Activated naive CD8-positive, alpha-beta T cell treated with anti-CD3 and anti-CD28 coated beads, Interleukin-2, amount 10 ng/mL, durations not matched to agents 7 days and 5 days (primary cell): ENCODE data around the gene EPHB2. TPM values are rescaled to one million over a fixed set of nuclear protein-coding genes. Genes with fewer than 3 reads are reported as not detected.

ENCODE experiments used
- ATAC-seq: fragments of 150-1000 bp; cut with Tn5 transposase; one replicate; pipeline ENCODE4 v1.10.0; 2021; ENCODE audit warnings: low read depth, moderate library complexity
- POLR2A ChIA-PET: fragments of 350-600 bp; sonication (Branson Sonifier 250); formaldehyde crosslinking; loops from one replicate; lab custom pipeline; 2021; ENCODE audit warnings: antibody characterized with exemption; lab: Charles Lee
- DNase-seq: peaks from one replicate; pipeline ENCODE4 v3.0.0; 2021
- H3K27ac Mint-ChIP-seq: one replicate; pipeline ENCODE4 v1.8.0; 2022; ENCODE audit warnings: mild to moderate bottlenecking, mixed read lengths
- H3K27me3 Mint-ChIP-seq: one replicate; pipeline ENCODE4 v1.8.0; 2022; ENCODE audit warnings: mild to moderate bottlenecking, moderate library complexity, mixed read lengths
- H3K36me3 Mint-ChIP-seq: one replicate; pipeline ENCODE4 v1.8.0; 2021; ENCODE audit warnings: mild to moderate bottlenecking, mixed read lengths
- H3K4me1 Mint-ChIP-seq: one replicate; pipeline ENCODE4 v1.8.0; 2021; ENCODE audit warnings: mixed read lengths
- H3K4me3 Mint-ChIP-seq: one replicate; pipeline ENCODE4 v1.8.0; 2022; ENCODE audit warnings: mild to moderate bottlenecking, moderate library complexity, mixed read lengths
- H3K9me3 Mint-ChIP-seq: one replicate; pipeline ENCODE4 v1.8.0; 2021; ENCODE audit warnings: mixed read lengths
- total RNA-seq, 2 experiments: library from RNA; stranded (reverse); gene quantifications; one replicate each; pipeline ENCODE4 v1.2.3, GENCODE V29; 2021

EPHB2 gene
- total RNA-seq, 2 experiments from 2014 or later, result 0.25 to 0.26 TPM

- Mint-ChIP-seq H3K4me3 (no peak overlapping the region), H3K36me3 (no peaks in the 10 kb centered on the region)
Measured at GRCh38 chr1:22775478-22775877, 64.8 kb downstream of the EPHB2 start.

DNA sequence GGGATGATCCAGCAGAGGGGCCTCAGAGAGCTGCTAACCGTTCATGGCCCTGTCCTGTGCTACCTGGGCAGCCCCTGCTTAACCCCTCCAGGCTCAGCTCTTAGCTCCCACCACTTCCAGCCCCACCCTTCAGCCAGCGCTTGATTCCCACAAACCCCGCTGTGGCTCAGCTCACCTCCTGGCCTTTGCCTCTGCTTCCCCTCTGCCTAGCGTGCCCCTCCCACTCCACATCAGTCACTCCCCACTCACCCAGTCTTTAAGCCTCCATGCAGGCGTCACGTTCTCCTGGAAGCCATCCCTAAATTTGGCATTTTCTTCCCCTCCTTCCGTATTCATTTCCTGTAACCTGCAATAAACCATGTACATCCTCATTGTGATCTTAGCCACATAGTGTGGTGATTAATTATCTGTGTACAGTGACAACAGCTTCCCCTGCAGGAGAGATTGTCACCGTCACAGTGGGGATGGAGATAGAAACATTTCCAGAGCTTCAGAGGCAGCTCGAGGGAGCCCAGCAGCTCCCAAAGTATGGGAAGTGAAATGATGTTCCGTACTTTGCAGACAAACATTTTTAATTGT is 65.5 kb downstream of the EPHB2 start:
- H3K36me3 Mint-ChIP-seq, result no peaks in the 10 kb centered on the region
- no peak overlapping the region for H3K4me3 Mint-ChIP-seq
- no peak overlapping the region for H3K27ac Mint-ChIP-seq
- H3K9me3 Mint-ChIP-seq, result no peaks in the 10 kb centered on the region
- H3K4me1 Mint-ChIP-seq, result no peaks in the 10 kb centered on the region
- POLR2A ChIA-PET, result no interaction called here
- no peak for DNase-seq
- no peak for ATAC-seq
- H3K27me3 Mint-ChIP-seq, result peaks cover 13% of the 10 kb centered on the region

More at GRCh38 chr1:22775478-22775877, 64.8 kb downstream of the EPHB2 start:
- ATAC-seq (no peak), DNase-seq (no peak)
- POLR2A ChIA-PET, result no interaction called here
- Mint-ChIP-seq H3K9me3 (no peaks in the 10 kb centered on the region), H3K27me3 (peaks cover 13% of the 10 kb centered on the region), H3K27ac (no peak overlapping the region), H3K4me1 (no peaks in the 10 kb centered on the region)

GRCh38 chr1:22777388-22778057 is 66.9 kb downstream of the EPHB2 start:
- POLR2A ChIA-PET, result no interaction called here
- H3K27ac Mint-ChIP-seq, result no peak overlapping the region
- H3K9me3 Mint-ChIP-seq, result no peaks in the 10 kb centered on the region
- no peak for DNase-seq
- H3K4me1 Mint-ChIP-seq, result no peaks in the 10 kb centered on the region
- no peak overlapping the region for H3K4me3 Mint-ChIP-seq
- no peaks in the 10 kb centered on the region for H3K36me3 Mint-ChIP-seq
- H3K27me3 Mint-ChIP-seq, result peaks cover 13% of the 10 kb centered on the region
- no peak for ATAC-seq

DNA sequence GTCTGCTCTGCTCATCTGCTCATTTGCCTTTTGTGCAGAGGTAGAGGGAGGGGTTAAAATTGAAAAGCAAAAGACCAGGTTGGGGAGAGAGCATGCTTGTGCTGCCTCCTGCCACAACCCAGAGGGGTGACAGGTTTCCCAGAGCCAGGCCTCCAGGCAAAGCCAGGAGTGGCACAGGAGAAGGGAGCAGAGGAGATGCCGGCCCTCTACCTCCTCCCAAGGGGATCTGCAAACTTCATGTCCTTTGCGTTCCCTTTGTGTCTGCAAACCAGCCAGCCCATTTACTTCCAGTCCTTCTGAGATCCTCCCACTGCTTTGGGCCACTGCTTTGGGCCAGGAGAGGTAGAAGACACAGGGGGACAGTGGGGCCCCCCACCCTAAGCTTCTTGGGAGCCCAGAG is 67.8 kb downstream of the EPHB2 start:
- DNase-seq (no peak), ATAC-seq (no peak)
- Mint-ChIP-seq H3K4me1 (no peaks in the 10 kb centered on the region), H3K27me3 (peaks cover 13% of the 10 kb centered on the region), H3K9me3 (no peaks in the 10 kb centered on the region), H3K4me3 (no peak overlapping the region), H3K36me3 (no peaks in the 10 kb centered on the region), H3K27ac (no peak overlapping the region)
- POLR2A ChIA-PET, result no interaction called here

- DNase-seq, result no peak
- Mint-ChIP-seq H3K4me3 (no peak overlapping the region), H3K27me3 (peaks cover 13% of the 10 kb centered on the region), H3K36me3 (no peaks in the 10 kb centered on the region), H3K4me1 (no peaks in the 10 kb centered on the region), H3K27ac (no peak overlapping the region), H3K9me3 (no peaks in the 10 kb centered on the region)
- no peak for ATAC-seq
- POLR2A ChIA-PET, result no interaction called here
Measured at GRCh38 chr1:22778862-22779520, 68.4 kb downstream of the EPHB2 start.

DNA sequence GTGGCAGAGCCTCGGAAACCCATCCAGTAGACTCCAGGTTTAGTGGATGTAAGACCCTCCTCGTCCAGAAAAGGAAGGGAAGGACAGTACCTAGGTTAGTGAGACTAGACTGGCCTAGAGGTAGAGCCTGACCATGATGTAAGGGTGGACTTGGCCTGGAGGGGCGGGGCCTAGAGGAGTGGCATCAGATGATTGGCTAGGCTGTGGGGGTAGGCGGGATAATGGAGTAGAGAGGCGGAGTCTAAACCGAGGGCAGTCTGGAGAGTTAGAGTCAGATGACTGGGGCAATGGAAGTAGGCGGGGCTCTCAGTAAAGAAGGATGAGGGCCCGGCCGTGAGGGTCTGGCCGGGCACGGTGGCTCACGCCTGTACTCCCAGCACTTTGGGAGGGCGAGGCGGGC is 70.1 kb downstream of the EPHB2 start:
- Mint-ChIP-seq H3K9me3 (no peaks in the 10 kb centered on the region), H3K27ac (no peak overlapping the region), H3K27me3 (peaks cover 12% of the 10 kb centered on the region), H3K36me3 (no peaks in the 10 kb centered on the region), H3K4me1 (no peaks in the 10 kb centered on the region), H3K4me3 (no peak overlapping the region)
- no peak for ATAC-seq
- no peak for DNase-seq
- POLR2A ChIA-PET, result no interaction called here

DNA sequence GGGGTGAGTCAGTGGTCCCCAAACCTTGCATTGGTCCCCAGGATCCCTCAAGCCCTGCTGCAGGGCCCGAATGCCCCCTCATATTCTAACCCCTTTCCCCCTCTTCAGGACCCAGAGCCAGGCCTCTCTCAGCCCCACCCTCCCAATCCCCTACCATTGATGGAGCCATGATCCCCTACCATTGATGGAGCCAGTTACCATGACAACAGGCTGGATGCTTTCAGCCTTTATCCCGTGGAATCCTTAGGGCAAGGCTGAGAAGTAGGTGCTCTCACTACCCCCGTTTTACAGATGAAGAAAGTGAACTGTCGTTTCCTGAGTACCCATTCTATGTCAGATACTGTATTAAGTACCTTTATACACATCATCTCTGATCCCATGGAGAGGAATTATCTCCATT is 70.8 kb downstream of the EPHB2 start:
- H3K27ac Mint-ChIP-seq, result no peak overlapping the region
- peaks cover 10% of the 10 kb centered on the region for H3K27me3 Mint-ChIP-seq
- DNase-seq (no peak), ATAC-seq (no peak)
- no peaks in the 10 kb centered on the region for H3K9me3 Mint-ChIP-seq
- H3K4me1 Mint-ChIP-seq, result no peaks in the 10 kb centered on the region
- POLR2A ChIA-PET, result interaction anchor here (0.6 kb wide), 1 partner anchor 1287 kb away, joined by 7 read pairs; no protein-coding TSS in a partner anchor
- no peak overlapping the region for H3K4me3 Mint-ChIP-seq
- H3K36me3 Mint-ChIP-seq, result no peaks in the 10 kb centered on the region

DNA sequence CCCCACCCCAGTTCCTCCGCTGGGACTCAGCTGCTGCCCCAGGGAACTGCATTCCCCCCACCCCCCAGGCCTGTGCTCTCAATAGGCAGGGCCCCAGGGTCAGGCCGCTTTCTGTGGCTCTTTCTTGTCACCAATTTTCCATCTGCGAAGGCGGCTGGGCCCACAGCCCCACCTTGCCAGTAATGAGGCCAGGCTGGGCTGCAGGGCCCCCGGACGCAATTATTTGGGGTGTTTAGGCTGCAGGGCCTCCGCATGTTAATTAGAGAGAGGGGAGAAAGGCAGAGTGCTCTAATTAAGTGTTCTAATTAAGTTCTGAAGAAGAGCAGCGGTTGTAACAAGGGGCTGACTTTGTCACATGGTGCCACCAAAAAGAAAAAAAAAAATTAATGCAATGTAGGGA is 71.8 kb downstream of the EPHB2 start:
- no peak for ATAC-seq
- no peaks in the 10 kb centered on the region for H3K36me3 Mint-ChIP-seq
- POLR2A ChIA-PET, result no interaction called here
- DNase-seq, result no peak
- H3K27ac Mint-ChIP-seq, result no peak overlapping the region
- H3K4me1 Mint-ChIP-seq, result no peaks in the 10 kb centered on the region
- no peak overlapping the region for H3K4me3 Mint-ChIP-seq
- H3K27me3 Mint-ChIP-seq, result peaks cover 12% of the 10 kb centered on the region
- H3K9me3 Mint-ChIP-seq, result no peaks in the 10 kb centered on the region

DNA sequence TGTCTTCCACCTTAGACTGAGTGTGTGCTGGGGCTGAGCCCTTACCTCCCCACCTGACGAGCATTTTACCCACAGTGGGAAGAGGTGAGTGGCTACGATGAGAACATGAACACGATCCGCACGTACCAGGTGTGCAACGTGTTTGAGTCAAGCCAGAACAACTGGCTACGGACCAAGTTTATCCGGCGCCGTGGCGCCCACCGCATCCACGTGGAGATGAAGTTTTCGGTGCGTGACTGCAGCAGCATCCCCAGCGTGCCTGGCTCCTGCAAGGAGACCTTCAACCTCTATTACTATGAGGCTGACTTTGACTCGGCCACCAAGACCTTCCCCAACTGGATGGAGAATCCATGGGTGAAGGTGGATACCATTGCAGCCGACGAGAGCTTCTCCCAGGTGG is 73.7 kb downstream of the EPHB2 start:
- Mint-ChIP-seq H3K36me3 (no peaks in the 10 kb centered on the region), H3K27me3 (peaks cover 8% of the 10 kb centered on the region), H3K4me3 (no peak overlapping the region), H3K4me1 (no peaks in the 10 kb centered on the region), H3K9me3 (no peaks in the 10 kb centered on the region), H3K27ac (no peak overlapping the region)
- POLR2A ChIA-PET, result no interaction called here
- ATAC-seq (no peak), DNase-seq (no peak)

- H3K27ac Mint-ChIP-seq, result no peak overlapping the region
- no peak overlapping the region for H3K4me3 Mint-ChIP-seq
- no peaks in the 10 kb centered on the region for H3K36me3 Mint-ChIP-seq
- ATAC-seq (no peak), DNase-seq (no peak)
- no peaks in the 10 kb centered on the region for H3K4me1 Mint-ChIP-seq
- POLR2A ChIA-PET, result no interaction called here
- H3K9me3 Mint-ChIP-seq, result no peaks in the 10 kb centered on the region
- peaks cover 8% of the 10 kb centered on the region for H3K27me3 Mint-ChIP-seq
Measured at GRCh38 chr1:22784737-22785136, 74.1 kb downstream of the EPHB2 start.

DNA sequence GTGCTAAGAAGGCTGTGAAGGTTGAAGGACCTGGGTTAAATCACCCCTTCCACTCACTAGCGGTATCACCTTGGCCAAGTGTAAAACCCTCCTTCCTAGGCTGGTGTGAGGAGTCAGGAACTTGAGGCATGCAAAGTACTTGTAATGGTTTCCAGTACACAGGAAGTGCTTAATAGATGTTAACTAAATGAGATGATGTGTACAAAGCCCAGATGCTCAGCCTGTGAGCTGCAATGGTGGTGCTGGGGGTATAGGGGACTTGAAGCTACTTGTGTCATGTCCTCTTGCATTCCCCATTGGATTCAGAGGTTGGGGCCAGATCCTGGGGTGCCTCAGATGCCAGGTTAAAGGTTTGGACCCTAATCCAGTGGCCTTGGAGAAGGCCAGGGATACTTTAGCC is 75.5 kb downstream of the EPHB2 start:
- H3K27ac Mint-ChIP-seq, result no peak overlapping the region
- H3K4me1 Mint-ChIP-seq, result no peaks in the 10 kb centered on the region
- no peak overlapping the region for H3K4me3 Mint-ChIP-seq
- H3K36me3 Mint-ChIP-seq, result no peaks in the 10 kb centered on the region
- POLR2A ChIA-PET, result no interaction called here
- no peaks in the 10 kb centered on the region for H3K9me3 Mint-ChIP-seq
- H3K27me3 Mint-ChIP-seq, result peaks cover 6% of the 10 kb centered on the region
- DNase-seq (no peak), ATAC-seq (no peak)

- Mint-ChIP-seq H3K4me1 (no peaks in the 10 kb centered on the region), H3K27me3 (peaks cover 6% of the 10 kb centered on the region), H3K36me3 (no peaks in the 10 kb centered on the region), H3K9me3 (no peaks in the 10 kb centered on the region), H3K27ac (no peak overlapping the region), H3K4me3 (no peak overlapping the region)
- ATAC-seq, result no peak
- POLR2A ChIA-PET, result no interaction called here
- no peak for DNase-seq
Measured at GRCh38 chr1:22786719-22787489, 76.3 kb downstream of the EPHB2 start.

DNA sequence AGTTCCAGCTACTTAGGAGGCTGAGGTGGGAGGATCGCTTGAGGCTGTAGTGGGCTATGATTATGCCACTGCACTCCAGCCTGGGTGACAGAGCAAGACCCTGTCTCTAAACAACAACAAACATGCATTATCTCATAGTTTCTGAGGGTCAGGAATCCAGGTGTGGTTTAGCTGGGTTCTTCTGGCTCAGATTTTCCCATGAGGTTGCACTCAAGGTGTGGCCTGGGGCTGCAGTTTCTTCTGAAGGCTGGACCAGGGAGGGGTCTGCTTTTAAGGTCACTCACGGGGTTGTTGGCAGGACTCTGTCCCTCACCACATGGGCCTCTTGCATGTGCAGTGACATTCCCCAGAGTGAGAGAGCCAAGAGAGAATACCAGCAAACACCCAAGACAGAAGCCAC is 77.0 kb downstream of the EPHB2 start:
- POLR2A ChIA-PET, result no interaction called here
- DNase-seq, result no peak
- no peak overlapping the region for H3K27ac Mint-ChIP-seq
- no peak for ATAC-seq
- no peaks in the 10 kb centered on the region for H3K4me1 Mint-ChIP-seq
- no peaks in the 10 kb centered on the region for H3K36me3 Mint-ChIP-seq
- no peak overlapping the region for H3K4me3 Mint-ChIP-seq
- H3K9me3 Mint-ChIP-seq, result no peaks in the 10 kb centered on the region
- peaks cover 6% of the 10 kb centered on the region for H3K27me3 Mint-ChIP-seq
